ENCODE results near the gene DGKI.

DGKI gene

GRCh38 chr7:137635132-137635531 is 211.6 kb downstream of the DGKI start:
- Histone ChIP-seq H3K9me2 (ENCODE audit: low read depth, low read length) (no peaks in the 10 kb centered on the region), H3K9me3 (ENCODE audit: low read length) (no peaks in the 10 kb centered on the region), H2AFZ (ENCODE audit: low read length) (no peak overlapping the region), H3F3A (ENCODE audit: insufficient read depth, low read length) (no peaks in the 10 kb centered on the region), H3K79me2 (ENCODE audit: insufficient read depth, low read length) (no peaks in the 10 kb centered on the region), H4K20me1 (ENCODE audit: insufficient read depth, low read length) (no peaks in the 10 kb centered on the region), H3K4me3 (ENCODE audit: low read depth, low read length, poor library complexity, severe bottlenecking) (no peak overlapping the region), H3K27me3 (ENCODE audit: insufficient read depth, low read length) (no peaks in the 10 kb centered on the region), H3K4me2 (ENCODE audit: low read length) (no peak overlapping the region), H3K9ac (ENCODE audit: low read length) (no peak overlapping the region), H3K27ac (ENCODE audit: low read depth, low read length, poor library complexity, severe bottlenecking) (no peak overlapping the region), H3K36me3 (ENCODE audit: insufficient read depth, low read length) (no peaks in the 10 kb centered on the region), H3K4me1 (ENCODE audit: insufficient read depth, low read length, severe bottlenecking) (no peaks in the 10 kb centered on the region)
- TF ChIP-seq EZH2 (IDR thresholded peaks at IDR 0.05; ENCODE audit: borderline replicate concordance, low read length) (no peak), CTCF (IDR thresholded peaks at IDR 0.05; ENCODE audit: low read length) (no peak)

- Histone ChIP-seq H3K9me3 (ENCODE audit: low read length) (no peaks in the 10 kb centered on the region), H2AFZ (ENCODE audit: low read length) (no peak overlapping the region), H3K9me2 (ENCODE audit: low read depth, low read length) (no peaks in the 10 kb centered on the region), H3K4me1 (ENCODE audit: insufficient read depth, low read length, severe bottlenecking) (no peaks in the 10 kb centered on the region), H3F3A (ENCODE audit: insufficient read depth, low read length) (no peaks in the 10 kb centered on the region), H3K27ac (ENCODE audit: low read depth, low read length, poor library complexity, severe bottlenecking) (no peak overlapping the region), H3K79me2 (ENCODE audit: insufficient read depth, low read length) (no peaks in the 10 kb centered on the region), H3K4me3 (ENCODE audit: low read depth, low read length, poor library complexity, severe bottlenecking) (no peak overlapping the region), H3K36me3 (ENCODE audit: insufficient read depth, low read length) (no peaks in the 10 kb centered on the region), H4K20me1 (ENCODE audit: insufficient read depth, low read length) (no peaks in the 10 kb centered on the region), H3K9ac (ENCODE audit: low read length) (no peak overlapping the region), H3K27me3 (ENCODE audit: insufficient read depth, low read length) (no peaks in the 10 kb centered on the region), H3K4me2 (ENCODE audit: low read length) (no peak overlapping the region)
- no peak for TF ChIP-seq EZH2 (IDR thresholded peaks at IDR 0.05; ENCODE audit: borderline replicate concordance, low read length)
- no peak for TF ChIP-seq CTCF (IDR thresholded peaks at IDR 0.05; ENCODE audit: low read length)
Measured at GRCh38 chr7:137634356-137634755, 212.4 kb downstream of the DGKI start.

- Histone ChIP-seq H3K9me3 (ENCODE audit: low read length) (no peaks in the 10 kb centered on the region), H2AFZ (ENCODE audit: low read length) (no peak overlapping the region), H3K4me2 (ENCODE audit: low read length) (no peak overlapping the region), H3K27ac (ENCODE audit: low read depth, low read length, poor library complexity, severe bottlenecking) (no peak overlapping the region), H3K36me3 (ENCODE audit: insufficient read depth, low read length) (no peaks in the 10 kb centered on the region), H3F3A (ENCODE audit: insufficient read depth, low read length) (no peaks in the 10 kb centered on the region), H3K9ac (ENCODE audit: low read length) (no peak overlapping the region), H4K20me1 (ENCODE audit: insufficient read depth, low read length) (no peaks in the 10 kb centered on the region), H3K79me2 (ENCODE audit: insufficient read depth, low read length) (no peaks in the 10 kb centered on the region), H3K27me3 (ENCODE audit: insufficient read depth, low read length) (no peaks in the 10 kb centered on the region), H3K9me2 (ENCODE audit: low read depth, low read length) (no peaks in the 10 kb centered on the region), H3K4me1 (ENCODE audit: insufficient read depth, low read length, severe bottlenecking) (no peaks in the 10 kb centered on the region), H3K4me3 (ENCODE audit: low read depth, low read length, poor library complexity, severe bottlenecking) (no peak overlapping the region)
- no peak for TF ChIP-seq EZH2 (IDR thresholded peaks at IDR 0.05; ENCODE audit: borderline replicate concordance, low read length)
- no peak for TF ChIP-seq CTCF (IDR thresholded peaks at IDR 0.05; ENCODE audit: low read length)
Measured at GRCh38 chr7:137633133-137633532, 213.6 kb downstream of the DGKI start.
